Mesodermal cell (in vitro differentiated cells): ENCODE results near the gene ERVMER34-1.

Source experiments
- H3K27ac ChIP-seq: 2 replicates; pipeline ENCODE4 v1.7.0; 2013; ENCODE audit warnings: mild to moderate bottlenecking, low read depth, low read length, moderate library complexity; ENCODE audit not compliant: severe bottlenecking
- H3K36me3 ChIP-seq: 2 replicates; pipeline ENCODE4 v1.7.1; 2013; ENCODE audit warnings: mild to moderate bottlenecking, low read length, moderate library complexity; ENCODE audit not compliant: control insufficient read depth, insufficient read depth
- H3K4me1 ChIP-seq: one replicate; pipeline ENCODE4 v1.7.1; 2013; ENCODE audit warnings: mild to moderate bottlenecking, low read length; ENCODE audit not compliant: insufficient read depth, control insufficient read depth, poor library complexity, severe bottlenecking
- H3K4me3 ChIP-seq: 2 replicates; pipeline ENCODE4 v1.7.0; 2013; ENCODE audit warnings: low read length, control low read depth, mild to moderate bottlenecking; ENCODE audit not compliant: insufficient read depth, poor library complexity, severe bottlenecking; ENCODE audit errors: extremely low read depth
- H3K9me3 ChIP-seq: 2 replicates; pipeline ENCODE4 v1.7.1; 2013; ENCODE audit warnings: mild to moderate bottlenecking, low read length, moderate library complexity; ENCODE audit not compliant: control insufficient read depth
- WGBS, 2 experiments: methylation state at CpG; one replicate each; pipeline ENCODE4 v1.1.5; 2013; ENCODE audit warnings: missing lambda C conversion rate in 2 of 2; ENCODE audit not compliant: insufficient coverage in 2 of 2; 5-methylcytosine and 5-hydroxymethylcytosine counted together

Gene ERVMER34-1

GRCh38 chr4:52721968-52722815, 29.0 kb downstream of the ERVMER34-1 start:
- H3K4me3 ChIP-seq, result peak overlapping the region; percentile 38
- no peaks in the 10 kb centered on the region for H3K4me1 ChIP-seq
- H3K27ac ChIP-seq, result peak overlapping the region; percentile 70
- peaks cover 24% of the 10 kb centered on the region for H3K36me3 ChIP-seq
- no peaks in the 10 kb centered on the region for H3K9me3 ChIP-seq
- WGBS, 2 experiments, result 20 to 32% methylated on average over 33 to 44 of the region's 56 CpGs

GRCh38 chr4:52718123-52718522, 33.1 kb downstream of the ERVMER34-1 start:
- no CpG with 5 or more reads among the region's 3 CpGs for WGBS, 2 experiments
- H3K27ac ChIP-seq, result no peak overlapping the region

GRCh38 chr4:52716364-52717151, 34.7 kb downstream of the ERVMER34-1 start:
- WGBS, 2 experiments, result 94 to 95% methylated on average over 2 to 5 of the region's 6 CpGs
- no peak overlapping the region for H3K27ac ChIP-seq
- H3K4me3 ChIP-seq, result no peak overlapping the region
- peaks cover 16% of the 10 kb centered on the region for H3K4me1 ChIP-seq
- H3K36me3 ChIP-seq, result peaks cover 63% of the 10 kb centered on the region
- H3K9me3 ChIP-seq, result no peaks in the 10 kb centered on the region

More at GRCh38 chr4:52718123-52718522, 33.1 kb downstream of the ERVMER34-1 start:
- Histone ChIP-seq H3K4me3 (no peak overlapping the region), H3K4me1 (peaks cover 16% of the 10 kb centered on the region), H3K36me3 (peaks cover 63% of the 10 kb centered on the region), H3K9me3 (no peaks in the 10 kb centered on the region)

GRCh38 chr4:52715914-52716313, 35.3 kb downstream of the ERVMER34-1 start:
- no CpG with 5 or more reads among the region's 3 CpGs for WGBS, 2 experiments
- H3K27ac ChIP-seq, result no peak overlapping the region
- peaks cover 16% of the 10 kb centered on the region for H3K4me1 ChIP-seq
- H3K4me3 ChIP-seq, result no peak overlapping the region
- H3K36me3 ChIP-seq, result peaks cover 58% of the 10 kb centered on the region
- no peaks in the 10 kb centered on the region for H3K9me3 ChIP-seq

GRCh38 chr4:52715255-52715897, 35.8 kb downstream of the ERVMER34-1 start:
- 88 to 98% methylated on average over 2 to 4 of the region's 7 CpGs for WGBS, 2 experiments
- Histone ChIP-seq H3K9me3 (no peaks in the 10 kb centered on the region), H3K4me1 (peaks cover 16% of the 10 kb centered on the region), H3K27ac (no peak overlapping the region), H3K4me3 (no peak overlapping the region), H3K36me3 (peaks cover 55% of the 10 kb centered on the region)

- no peak overlapping the region for H3K27ac ChIP-seq
- no peak overlapping the region for H3K4me3 ChIP-seq
- 75 to 96% methylated on average over 3 to 4 of the region's 4 CpGs for WGBS, 2 experiments
Measured at GRCh38 chr4:52714597-52715254, 36.5 kb downstream of the ERVMER34-1 start.

GRCh38 chr4:52713456-52713937, 37.7 kb downstream of the ERVMER34-1 start:
- Histone ChIP-seq H3K4me3 (peak overlapping the region; percentile 86), H3K36me3 (peaks cover 47% of the 10 kb centered on the region), H3K27ac (no peak overlapping the region), H3K9me3 (no peaks in the 10 kb centered on the region), H3K4me1 (peaks cover 16% of the 10 kb centered on the region)
- 25 to 40% methylated on average over 8 to 11 of the region's 12 CpGs for WGBS, 2 experiments

More at GRCh38 chr4:52714597-52715254, 36.5 kb downstream of the ERVMER34-1 start:
- Histone ChIP-seq H3K4me1 (peaks cover 16% of the 10 kb centered on the region), H3K9me3 (no peaks in the 10 kb centered on the region), H3K36me3 (peaks cover 49% of the 10 kb centered on the region)

GRCh38 chr4:52712251-52713130, 38.7 kb downstream of the ERVMER34-1 start:
- H3K4me1 ChIP-seq, result peaks cover 16% of the 10 kb centered on the region
- H3K36me3 ChIP-seq, result peaks cover 43% of the 10 kb centered on the region
- 0 to 1% methylated on average over 74 to 80 of the region's 87 CpGs for WGBS, 2 experiments
- peak overlapping the region; percentile 82 for H3K27ac ChIP-seq
- no peaks in the 10 kb centered on the region for H3K9me3 ChIP-seq
- H3K4me3 ChIP-seq, result peak overlapping the region; percentile 86

GRCh38 chr4:52711834-52712250, 39.4 kb downstream of the ERVMER34-1 start:
- H3K4me3 ChIP-seq, result peak overlapping the region; percentile 24
- WGBS, 2 experiments, result 15 to 30% methylated on average over 9 to 13 of the region's 15 CpGs
- peaks cover 38% of the 10 kb centered on the region for H3K36me3 ChIP-seq

More at GRCh38 chr4:52711834-52712250, 39.4 kb downstream of the ERVMER34-1 start:
- no peak overlapping the region for H3K27ac ChIP-seq
- H3K4me1 ChIP-seq, result peaks cover 16% of the 10 kb centered on the region
- no peaks in the 10 kb centered on the region for H3K9me3 ChIP-seq
